NCI-H1092 treated with DMSO at 0.1 percent for 48 hours (cell line): Measurements from ENCODE around the gene CCDC187.
"Not testable (repeated sequence)": the region's sequence is repeated elsewhere in the genome, so short reads cannot be mapped to it uniquely, and the experiment has no call there.

Experiments
- DNase-seq: peaks from one replicate; lab custom pipeline; 2025; lab: John Stamatoyannopoulos, UW

Gene CCDC187

GRCh38 chr9:136266641-136267040 is 37.3 kb downstream of the CCDC187 start:
- not testable (repeated sequence) for DNase-seq

GRCh38 chr9:136265561-136266355 is 38.1 kb downstream of the CCDC187 start:
- DNase-seq: no peak

DNA sequence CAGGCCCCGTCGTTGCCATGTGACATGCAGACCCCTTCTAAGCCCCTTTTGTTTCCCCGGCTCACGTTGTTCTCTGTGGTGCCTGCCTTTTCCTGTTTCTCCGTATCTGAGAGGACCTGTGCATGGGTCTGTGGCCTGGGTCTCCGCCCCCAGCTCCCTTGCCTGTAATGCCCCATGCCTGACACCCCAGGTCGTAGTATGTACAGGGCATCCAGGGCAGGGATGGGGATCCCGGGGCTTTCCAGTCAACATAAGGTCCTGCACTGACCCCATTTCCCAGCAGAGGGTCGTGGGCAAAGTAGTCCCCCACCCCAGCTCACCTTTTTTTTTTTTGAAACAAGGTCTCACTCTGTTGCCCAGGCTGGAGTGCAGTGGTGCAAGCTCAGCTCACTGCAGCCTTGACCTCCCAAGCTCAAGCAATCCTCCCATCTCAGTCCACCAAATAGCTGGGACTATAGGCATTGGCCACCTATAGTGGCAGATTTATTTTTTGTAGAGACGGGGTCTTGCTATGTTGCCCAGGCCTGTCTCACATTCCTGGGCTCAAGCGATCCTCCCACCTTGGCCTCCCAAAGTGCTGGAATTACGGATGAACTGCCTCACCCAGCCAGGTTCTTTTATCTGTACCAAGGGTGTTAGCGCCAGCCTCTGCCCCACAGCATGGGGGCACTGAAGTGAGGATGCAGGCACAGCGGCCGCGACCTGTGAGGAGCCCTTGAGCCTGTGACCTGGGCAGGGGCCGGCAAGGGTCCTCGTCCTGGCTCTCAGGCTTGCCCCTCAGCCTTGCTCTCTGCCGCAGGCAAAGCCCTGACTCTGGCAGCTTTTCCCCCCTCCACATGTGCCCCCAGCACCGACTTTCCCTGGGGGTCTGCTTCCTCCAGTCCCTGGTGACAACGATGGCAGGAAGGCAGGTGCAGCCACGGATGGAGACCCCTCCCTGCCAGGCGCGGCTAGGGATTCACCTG is 39.2 kb downstream of the CCDC187 start:
- DNase-seq: no peak

DNA sequence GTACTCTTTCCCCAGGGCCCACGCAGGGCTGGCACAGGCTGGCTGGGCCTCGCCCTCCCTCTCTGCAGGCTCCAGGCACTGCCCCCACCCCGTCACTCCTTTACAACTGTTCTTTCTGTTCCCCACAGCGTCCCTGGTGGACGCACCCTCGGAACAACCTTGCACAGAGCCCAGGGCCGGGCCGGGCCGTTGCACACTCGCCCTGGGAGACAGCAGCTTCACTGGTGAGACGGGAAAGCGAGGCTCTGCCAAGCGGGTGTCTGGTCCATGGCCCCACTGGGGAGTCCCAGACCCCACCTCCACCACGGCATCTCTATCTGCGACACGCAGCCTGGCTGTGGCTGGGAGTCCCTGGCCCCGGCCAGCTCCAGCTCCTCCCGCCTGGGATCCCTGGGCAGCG is 39.9 kb downstream of the CCDC187 start:
- no peak for DNase-seq

GRCh38 chr9:136262671-136263178 is 41.2 kb downstream of the CCDC187 start:
- DNase-seq: no peak

DNA sequence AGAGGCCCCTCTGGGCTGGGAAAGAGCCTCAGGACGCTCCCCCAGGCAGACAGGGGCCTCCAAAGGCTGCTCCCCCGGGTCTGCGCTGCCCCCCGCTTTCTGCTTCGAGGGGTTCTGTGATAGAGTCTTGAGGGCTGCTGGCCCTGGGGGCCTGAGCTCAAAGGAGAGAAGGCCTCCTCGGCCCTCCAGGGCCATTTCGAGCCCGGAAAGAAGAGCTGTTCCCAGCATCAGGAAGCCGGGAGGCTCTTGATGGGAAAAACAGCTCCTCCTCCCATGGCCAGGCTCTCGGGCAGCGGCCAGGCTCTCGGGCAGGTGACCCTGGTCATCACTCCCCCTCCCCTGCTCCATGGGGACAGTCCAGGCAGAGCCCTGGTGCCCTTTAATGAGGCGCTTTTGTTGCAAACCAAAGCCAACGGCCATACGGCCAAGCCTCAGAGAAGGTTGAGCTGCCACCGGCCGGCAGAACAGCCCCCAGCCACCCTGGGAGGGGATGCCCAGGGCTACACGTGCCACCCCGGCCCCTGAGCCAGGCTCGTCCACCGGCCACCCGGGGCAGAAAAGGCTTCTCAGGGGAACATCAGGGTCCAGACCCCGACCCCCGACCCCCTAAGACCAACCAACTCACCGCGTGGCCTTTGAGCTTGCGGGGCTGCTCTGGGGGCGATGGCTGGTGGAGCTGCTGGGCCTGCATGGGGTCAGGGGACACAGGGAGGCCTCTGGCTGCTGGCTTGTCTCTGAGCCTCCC is 42.0 kb downstream of the CCDC187 start:
- DNase-seq: no peak

DNA sequence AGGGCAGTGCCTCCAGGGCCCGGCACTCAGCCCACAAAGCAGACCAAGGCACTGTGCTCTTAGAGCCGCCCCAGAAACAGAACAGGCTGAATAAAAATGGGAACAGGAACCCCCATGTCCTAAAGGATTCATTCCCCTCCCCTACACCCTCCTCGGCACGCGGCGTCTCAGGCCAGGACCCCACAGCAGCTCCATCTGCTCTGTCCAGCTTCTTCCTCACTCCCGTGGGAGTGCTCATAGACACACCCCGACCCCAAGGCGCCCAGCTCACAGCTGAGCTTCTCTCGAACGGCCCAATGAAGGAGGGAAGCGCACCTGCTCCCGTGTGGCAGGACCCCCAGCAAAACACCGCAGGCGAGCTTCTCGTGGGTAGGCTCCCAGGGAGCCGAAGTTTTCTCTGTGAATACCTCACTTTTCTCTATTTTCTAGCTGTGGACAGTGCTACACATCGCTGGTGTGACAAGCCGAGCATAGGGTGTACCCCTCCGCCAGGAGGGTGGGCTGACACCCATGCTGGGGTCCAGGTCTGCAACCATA is 42.9 kb downstream of the CCDC187 start:
- no peak for DNase-seq

DNA sequence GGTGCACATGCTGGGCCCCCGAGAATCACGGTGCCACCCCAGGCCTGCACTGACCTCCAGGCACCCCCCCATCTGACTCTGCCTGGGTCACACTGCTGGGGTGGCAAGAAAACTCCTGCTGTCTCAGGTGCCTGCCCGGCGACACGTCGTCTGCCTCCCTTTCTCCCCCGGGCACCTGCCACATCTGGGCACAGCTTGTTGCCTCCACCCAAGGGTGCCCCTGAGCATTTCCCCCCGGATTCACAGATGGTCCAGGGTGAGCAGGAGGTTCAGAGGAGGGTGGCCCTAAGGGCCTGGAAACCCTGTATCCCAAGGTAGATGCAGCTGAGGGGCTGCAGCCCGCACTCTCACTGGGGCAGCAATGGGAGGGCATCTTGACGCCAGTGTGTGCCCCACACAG is 43.4 kb downstream of the CCDC187 start:
- DNase-seq: no peak

DNA sequence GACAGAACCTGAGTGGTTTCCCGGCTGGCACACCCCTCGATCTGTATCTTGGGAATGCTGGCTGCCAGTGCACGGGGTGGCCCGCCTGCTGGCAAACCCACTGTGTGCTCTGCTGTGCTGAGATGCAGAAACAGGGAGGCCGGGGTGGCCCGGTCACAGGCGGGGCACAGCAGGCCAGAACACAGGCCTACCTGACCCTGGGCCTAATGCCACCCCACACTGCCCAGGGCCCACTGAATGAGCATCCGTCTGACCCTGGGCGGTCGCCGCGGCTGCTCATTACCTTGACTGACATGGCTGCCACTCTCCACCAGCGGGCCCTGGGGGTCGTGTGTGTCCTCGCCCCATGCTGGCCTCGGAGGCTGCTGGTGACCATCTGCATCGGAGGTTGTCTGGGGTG is 44.1 kb downstream of the CCDC187 start:
- no peak for DNase-seq

DNA sequence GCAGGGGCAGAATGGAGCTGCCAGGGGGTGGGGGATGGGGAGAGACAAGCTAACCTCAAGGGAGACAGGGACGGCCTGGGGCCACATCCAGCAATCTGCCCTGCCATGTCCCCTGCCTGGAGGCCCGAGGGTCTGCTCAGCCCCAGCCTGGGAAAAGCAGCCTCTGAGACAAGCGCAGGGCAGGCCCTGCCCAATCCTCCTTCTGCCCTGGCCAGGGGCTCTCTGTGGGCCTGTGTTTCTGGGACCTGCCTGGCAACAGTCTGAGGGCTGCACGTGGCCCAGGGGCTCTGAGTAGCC is 44.4 kb downstream of the CCDC187 start:
- no peak for DNase-seq

GRCh38 chr9:136258786-136259516 is 44.9 kb downstream of the CCDC187 start:
- no peak for DNase-seq

- no peak for DNase-seq
These were observed 45.6 kb downstream of the CCDC187 start for GRCh38 chr9:136258299-136258625.

GRCh38 chr9:136257381-136258298 is 46.3 kb downstream of the CCDC187 start:
- no peak for DNase-seq

DNA sequence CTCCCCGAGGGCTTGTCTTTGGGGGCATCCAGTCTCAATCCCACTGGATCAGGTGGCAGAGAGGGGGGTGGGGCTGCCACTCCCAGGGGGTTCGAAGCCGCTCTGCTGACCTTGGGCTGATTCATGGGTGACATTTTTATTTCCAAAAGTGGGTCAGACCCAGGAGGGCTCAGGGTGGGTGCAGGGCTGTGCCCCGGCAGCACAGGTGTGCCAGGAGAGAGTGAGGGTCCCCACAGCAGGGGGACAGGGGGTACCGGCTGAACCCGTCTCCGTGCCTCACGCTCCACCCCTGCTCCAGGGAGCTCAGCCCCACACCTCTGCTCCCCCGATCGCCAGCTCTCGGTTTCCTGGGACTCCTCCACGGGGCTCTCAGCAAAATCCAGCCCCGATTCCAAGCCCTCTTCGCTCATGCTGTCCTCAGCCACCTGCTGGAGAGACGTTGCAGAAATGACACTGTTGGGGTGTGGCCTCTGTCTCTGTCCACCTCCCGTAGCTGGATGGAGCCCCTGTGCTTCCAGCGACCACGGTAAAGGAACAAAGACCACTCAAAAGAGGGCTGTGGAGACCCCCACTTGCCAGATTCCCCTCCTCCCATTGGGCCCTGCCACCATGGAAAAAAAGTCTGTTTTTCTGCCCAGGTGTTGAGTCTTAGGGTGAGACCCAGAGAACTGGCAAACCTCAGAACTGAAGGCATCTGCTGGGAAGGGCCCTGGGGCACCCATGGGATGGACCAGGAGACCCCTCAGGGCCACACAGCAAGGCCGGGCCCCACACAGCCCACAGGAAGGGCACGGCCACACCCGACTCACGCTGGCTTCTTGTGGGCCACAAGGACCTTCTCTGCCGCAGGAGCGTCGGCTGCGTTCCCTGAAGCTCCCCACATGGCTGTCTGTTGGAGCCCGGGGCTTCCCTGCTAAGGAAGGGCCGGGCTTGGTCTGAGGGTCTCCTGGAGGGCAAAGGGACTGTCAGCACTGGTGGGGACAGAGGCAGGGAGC is 47.7 kb downstream of the CCDC187 start:
- DNase-seq: no peak

GRCh38 chr9:136255166-136255538 is 48.7 kb downstream of the CCDC187 start:
- no peak for DNase-seq

- no peak for DNase-seq
These were observed 49.3 kb downstream of the CCDC187 start for GRCh38 chr9:136254381-136255165.

GRCh38 chr9:136253246-136254130 is 50.4 kb downstream of the CCDC187 start:
- no peak for DNase-seq
